Measurements from ENCODE around the gene AGBL3. TPM values are rescaled to one million over a fixed set of nuclear protein-coding genes. Genes with fewer than 3 reads are reported as not detected.

AGBL3 gene
- total and polyA plus RNA-seq, 9 of the 15 experiments (the other 6 are each of a cell fraction or from before 2014, with no cell fraction given) = 0.54 to 2.9 (median 1.7) TPM

DNA sequence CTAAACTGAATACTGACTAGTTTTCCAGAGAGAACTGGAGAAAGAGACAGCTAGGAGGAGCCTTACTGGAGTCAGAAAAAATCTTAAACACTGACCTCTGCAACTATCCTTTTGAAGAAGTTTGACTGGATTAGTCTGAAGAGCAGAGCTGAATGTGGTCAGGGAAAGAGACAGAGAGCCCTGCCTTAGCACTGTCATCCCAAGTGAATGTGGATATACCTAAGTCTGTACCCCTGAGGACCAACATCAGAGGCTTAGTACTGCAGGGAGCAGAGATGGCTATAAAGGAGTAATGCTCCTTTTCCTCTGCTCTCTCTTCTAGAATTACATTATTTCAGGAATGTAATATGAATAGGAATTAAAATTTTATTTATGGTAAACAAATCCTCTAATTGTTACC is 91.7 kb downstream of the AGBL3 start (continued):
- no peak for TF ChIP-seq POU5F1 (IDR thresholded peaks at IDR 0.05; ENCODE audit: borderline replicate concordance, low read depth, low read length, partially characterized antibody)
- TF ChIP-seq, protein P1, sequence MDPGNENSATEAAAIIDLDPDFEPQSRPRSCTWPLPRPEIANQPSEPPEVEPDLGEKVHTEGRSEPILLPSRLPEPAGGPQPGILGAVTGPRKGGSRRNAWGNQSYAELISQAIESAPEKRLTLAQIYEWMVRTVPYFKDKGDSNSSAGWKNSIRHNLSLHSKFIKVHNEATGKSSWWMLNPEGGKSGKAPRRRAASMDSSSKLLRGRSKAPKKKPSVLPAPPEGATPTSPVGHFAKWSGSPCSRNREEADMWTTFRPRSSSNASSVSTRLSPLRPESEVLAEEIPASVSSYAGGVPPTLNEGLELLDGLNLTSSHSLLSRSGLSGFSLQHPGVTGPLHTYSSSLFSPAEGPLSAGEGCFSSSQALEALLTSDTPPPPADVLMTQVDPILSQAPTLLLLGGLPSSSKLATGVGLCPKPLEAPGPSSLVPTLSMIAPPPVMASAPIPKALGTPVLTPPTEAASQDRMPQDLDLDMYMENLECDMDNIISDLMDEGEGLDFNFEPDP (CRISPR knock-in tag; IDR thresholded peaks at IDR 0.05) = no peak
- TF ChIP-seq ZBTB17 (CRISPR knock-in tag; IDR thresholded peaks at IDR 0.05) = no peak
- TF ChIP-seq, protein P2, sequence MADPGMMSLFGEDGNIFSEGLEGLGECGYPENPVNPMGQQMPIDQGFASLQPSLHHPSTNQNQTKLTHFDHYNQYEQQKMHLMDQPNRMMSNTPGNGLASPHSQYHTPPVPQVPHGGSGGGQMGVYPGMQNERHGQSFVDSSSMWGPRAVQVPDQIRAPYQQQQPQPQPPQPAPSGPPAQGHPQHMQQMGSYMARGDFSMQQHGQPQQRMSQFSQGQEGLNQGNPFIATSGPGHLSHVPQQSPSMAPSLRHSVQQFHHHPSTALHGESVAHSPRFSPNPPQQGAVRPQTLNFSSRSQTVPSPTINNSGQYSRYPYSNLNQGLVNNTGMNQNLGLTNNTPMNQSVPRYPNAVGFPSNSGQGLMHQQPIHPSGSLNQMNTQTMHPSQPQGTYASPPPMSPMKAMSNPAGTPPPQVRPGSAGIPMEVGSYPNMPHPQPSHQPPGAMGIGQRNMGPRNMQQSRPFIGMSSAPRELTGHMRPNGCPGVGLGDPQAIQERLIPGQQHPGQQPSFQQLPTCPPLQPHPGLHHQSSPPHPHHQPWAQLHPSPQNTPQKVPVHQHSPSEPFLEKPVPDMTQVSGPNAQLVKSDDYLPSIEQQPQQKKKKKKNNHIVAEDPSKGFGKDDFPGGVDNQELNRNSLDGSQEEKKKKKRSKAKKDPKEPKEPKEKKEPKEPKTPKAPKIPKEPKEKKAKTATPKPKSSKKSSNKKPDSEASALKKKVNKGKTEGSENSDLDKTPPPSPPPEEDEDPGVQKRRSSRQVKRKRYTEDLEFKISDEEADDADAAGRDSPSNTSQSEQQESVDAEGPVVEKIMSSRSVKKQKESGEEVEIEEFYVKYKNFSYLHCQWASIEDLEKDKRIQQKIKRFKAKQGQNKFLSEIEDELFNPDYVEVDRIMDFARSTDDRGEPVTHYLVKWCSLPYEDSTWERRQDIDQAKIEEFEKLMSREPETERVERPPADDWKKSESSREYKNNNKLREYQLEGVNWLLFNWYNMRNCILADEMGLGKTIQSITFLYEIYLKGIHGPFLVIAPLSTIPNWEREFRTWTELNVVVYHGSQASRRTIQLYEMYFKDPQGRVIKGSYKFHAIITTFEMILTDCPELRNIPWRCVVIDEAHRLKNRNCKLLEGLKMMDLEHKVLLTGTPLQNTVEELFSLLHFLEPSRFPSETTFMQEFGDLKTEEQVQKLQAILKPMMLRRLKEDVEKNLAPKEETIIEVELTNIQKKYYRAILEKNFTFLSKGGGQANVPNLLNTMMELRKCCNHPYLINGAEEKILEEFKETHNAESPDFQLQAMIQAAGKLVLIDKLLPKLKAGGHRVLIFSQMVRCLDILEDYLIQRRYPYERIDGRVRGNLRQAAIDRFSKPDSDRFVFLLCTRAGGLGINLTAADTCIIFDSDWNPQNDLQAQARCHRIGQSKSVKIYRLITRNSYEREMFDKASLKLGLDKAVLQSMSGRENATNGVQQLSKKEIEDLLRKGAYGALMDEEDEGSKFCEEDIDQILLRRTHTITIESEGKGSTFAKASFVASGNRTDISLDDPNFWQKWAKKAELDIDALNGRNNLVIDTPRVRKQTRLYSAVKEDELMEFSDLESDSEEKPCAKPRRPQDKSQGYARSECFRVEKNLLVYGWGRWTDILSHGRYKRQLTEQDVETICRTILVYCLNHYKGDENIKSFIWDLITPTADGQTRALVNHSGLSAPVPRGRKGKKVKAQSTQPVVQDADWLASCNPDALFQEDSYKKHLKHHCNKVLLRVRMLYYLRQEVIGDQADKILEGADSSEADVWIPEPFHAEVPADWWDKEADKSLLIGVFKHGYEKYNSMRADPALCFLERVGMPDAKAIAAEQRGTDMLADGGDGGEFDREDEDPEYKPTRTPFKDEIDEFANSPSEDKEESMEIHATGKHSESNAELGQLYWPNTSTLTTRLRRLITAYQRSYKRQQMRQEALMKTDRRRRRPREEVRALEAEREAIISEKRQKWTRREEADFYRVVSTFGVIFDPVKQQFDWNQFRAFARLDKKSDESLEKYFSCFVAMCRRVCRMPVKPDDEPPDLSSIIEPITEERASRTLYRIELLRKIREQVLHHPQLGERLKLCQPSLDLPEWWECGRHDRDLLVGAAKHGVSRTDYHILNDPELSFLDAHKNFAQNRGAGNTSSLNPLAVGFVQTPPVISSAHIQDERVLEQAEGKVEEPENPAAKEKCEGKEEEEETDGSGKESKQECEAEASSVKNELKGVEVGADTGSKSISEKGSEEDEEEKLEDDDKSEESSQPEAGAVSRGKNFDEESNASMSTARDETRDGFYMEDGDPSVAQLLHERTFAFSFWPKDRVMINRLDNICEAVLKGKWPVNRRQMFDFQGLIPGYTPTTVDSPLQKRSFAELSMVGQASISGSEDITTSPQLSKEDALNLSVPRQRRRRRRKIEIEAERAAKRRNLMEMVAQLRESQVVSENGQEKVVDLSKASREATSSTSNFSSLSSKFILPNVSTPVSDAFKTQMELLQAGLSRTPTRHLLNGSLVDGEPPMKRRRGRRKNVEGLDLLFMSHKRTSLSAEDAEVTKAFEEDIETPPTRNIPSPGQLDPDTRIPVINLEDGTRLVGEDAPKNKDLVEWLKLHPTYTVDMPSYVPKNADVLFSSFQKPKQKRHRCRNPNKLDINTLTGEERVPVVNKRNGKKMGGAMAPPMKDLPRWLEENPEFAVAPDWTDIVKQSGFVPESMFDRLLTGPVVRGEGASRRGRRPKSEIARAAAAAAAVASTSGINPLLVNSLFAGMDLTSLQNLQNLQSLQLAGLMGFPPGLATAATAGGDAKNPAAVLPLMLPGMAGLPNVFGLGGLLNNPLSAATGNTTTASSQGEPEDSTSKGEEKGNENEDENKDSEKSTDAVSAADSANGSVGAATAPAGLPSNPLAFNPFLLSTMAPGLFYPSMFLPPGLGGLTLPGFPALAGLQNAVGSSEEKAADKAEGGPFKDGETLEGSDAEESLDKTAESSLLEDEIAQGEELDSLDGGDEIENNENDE (IDR thresholded peaks at IDR 0.05; ENCODE audit: low read depth, low read length) = no peak
- no peak for TF ChIP-seq NFYB (IDR thresholded peaks at IDR 0.05; ENCODE audit: extremely low read depth, insufficient read length)
